ENCODE data around the gene GPR78. TPM values are rescaled to one million over a fixed set of nuclear protein-coding genes. Genes with fewer than 3 reads are reported as not detected.

The GPR78 gene
- total RNA-seq, 4 donors from 2014 or later: 0.19 TPM; not detected in 2

DNA sequence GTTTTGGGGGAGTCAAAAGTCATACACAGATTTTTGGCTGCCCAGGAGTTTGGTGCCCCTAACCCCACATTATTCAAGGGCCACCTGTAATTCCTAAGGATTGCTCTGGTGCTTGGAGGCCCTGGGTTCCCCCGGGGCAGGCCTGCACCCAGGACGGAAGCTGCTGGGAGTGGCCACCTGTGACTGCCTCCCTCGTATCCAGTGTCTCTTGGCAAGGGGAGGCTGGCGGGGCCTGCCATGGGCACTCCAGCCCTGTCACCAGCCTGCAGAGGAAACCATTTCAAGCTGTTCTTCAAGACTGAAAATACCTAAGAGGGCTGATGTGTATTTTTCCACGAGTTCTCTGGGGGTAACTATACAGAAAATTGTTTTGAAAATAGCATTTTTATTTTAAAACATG, 24.5 kb upstream of the GPR78 start:
- TF ChIP-seq, protein P1, sequence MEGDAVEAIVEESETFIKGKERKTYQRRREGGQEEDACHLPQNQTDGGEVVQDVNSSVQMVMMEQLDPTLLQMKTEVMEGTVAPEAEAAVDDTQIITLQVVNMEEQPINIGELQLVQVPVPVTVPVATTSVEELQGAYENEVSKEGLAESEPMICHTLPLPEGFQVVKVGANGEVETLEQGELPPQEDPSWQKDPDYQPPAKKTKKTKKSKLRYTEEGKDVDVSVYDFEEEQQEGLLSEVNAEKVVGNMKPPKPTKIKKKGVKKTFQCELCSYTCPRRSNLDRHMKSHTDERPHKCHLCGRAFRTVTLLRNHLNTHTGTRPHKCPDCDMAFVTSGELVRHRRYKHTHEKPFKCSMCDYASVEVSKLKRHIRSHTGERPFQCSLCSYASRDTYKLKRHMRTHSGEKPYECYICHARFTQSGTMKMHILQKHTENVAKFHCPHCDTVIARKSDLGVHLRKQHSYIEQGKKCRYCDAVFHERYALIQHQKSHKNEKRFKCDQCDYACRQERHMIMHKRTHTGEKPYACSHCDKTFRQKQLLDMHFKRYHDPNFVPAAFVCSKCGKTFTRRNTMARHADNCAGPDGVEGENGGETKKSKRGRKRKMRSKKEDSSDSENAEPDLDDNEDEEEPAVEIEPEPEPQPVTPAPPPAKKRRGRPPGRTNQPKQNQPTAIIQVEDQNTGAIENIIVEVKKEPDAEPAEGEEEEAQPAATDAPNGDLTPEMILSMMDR (IDR thresholded peaks at IDR 0.05): no peak
- DNase-seq (ENCODE audit: low spot score): no peak
- ATAC-seq (ENCODE audit: low FRiP score): no peak

DNA sequence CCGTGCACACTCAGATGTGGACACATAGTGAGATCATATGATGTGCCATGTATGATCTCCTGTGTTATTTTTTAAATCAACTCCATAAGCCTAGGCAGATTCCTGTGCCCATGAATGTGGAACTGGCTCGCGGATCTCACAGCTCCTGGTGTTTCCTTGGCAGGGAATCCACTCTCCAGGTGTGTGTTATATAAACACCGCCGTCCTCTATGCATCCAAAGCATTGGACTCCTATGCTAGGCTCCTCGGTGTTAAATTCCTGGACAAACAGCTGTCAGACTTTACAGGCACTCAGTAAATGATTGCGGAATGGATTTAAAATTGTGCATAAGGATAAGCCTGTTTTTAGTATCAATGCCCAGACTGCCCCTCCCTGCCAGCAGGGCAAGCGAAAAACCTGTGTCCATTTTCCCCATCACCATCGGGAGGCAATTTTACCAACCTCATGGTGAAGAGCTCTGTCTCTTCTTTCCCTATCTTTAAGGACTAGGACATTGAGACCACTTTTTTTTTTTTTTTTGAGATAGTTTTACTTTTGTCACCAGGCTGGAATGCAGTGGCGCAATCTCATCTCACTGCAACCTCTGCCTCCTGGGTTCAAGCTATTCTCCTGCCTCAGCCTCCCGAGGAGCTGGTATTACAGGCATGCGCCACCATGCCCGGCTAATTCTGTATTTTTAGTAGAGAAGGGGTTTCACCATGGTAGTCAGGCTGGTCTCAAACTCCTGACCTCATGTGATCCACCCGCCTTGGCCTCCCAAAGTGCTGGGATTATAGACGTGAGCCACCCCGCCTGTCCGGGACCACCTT, 23.6 kb upstream of the GPR78 start:
- no peak for DNase-seq (ENCODE audit: low spot score)
- TF ChIP-seq, protein P1 (IDR thresholded peaks at IDR 0.05): no peak
- no peak for ATAC-seq (ENCODE audit: low FRiP score)

- TF ChIP-seq, protein P1 (IDR thresholded peaks at IDR 0.05): no peak
- DNase-seq (ENCODE audit: low spot score) (no peak), ATAC-seq (ENCODE audit: low FRiP score) (no peak)
Observed at GRCh38 chr4:8557151-8558076, 22.8 kb upstream of the GPR78 start.

GRCh38 chr4:8558080-8558960, 21.9 kb upstream of the GPR78 start:
- DNase-seq (ENCODE audit: low spot score) (no peak), ATAC-seq (ENCODE audit: low FRiP score) (no peak)
- TF ChIP-seq, protein P1 (IDR thresholded peaks at IDR 0.05): no peak

GRCh38 chr4:8559011-8559410, 21.2 kb upstream of the GPR78 start:
- no peak for DNase-seq (ENCODE audit: low spot score)
- TF ChIP-seq, protein P1 (IDR thresholded peaks at IDR 0.05): no peak
- no peak for ATAC-seq (ENCODE audit: low FRiP score)

GRCh38 chr4:8559524-8560264, 20.5 kb upstream of the GPR78 start:
- TF ChIP-seq, protein P1 (IDR thresholded peaks at IDR 0.05): no peak
- DNase-seq (ENCODE audit: low spot score): no peak
- ATAC-seq (ENCODE audit: low FRiP score): no peak

All from omental fat pad (tissue), 4 donors.